ENCODE data around the gene NCKAP5L. TPM values are rescaled to one million over a fixed set of nuclear protein-coding genes. Genes with fewer than 3 reads are reported as not detected.
A peak's percentile ranks its signal among the peaks of the same experiment; 100 is the strongest.

NCKAP5L gene
- total RNA-seq, 2 experiments from 2014 or later = 9.2 to 9.8 TPM

DNA sequence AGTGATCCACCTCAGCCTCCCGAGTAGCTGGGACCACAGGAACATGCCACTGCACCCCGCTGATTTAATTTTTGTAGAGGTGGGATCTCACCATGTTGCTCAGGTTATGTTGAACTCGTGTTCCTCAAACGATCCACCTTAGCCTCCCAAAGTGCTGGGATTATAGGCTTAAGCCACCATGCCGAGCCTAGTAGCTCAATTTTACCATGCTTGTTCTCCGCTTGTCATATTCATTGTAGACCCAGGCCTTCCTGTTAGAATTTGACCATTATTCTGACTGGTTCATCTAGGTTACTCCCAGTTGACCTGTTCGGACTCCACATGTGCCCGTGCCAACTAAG is 62.1 kb downstream of the NCKAP5L start:
- Mint-ChIP-seq H3K9me3 (no peaks in the 10 kb centered on the region), H3K4me3 (no peak overlapping the region), H3K4me1 (ENCODE audit: low read depth) (peaks cover 62% of the 10 kb centered on the region), H3K36me3 (ENCODE audit: low read depth) (peaks cover 46% of the 10 kb centered on the region), H3K27ac (peak overlapping the region; percentile 79), H3K27me3 (no peaks in the 10 kb centered on the region)
- Histone ChIP-seq H3K4me1 (ENCODE audit: insufficient read depth, low read length) (peaks cover 61% of the 10 kb centered on the region), H3K4me3 (ENCODE audit: low read length) (no peak overlapping the region), H3K36me3 (ENCODE audit: insufficient read depth, low read length) (peaks cover 42% of the 10 kb centered on the region), H3K9me3 (ENCODE audit: control insufficient read depth in 1 of 2, insufficient read depth in 1 of 2, low read length in 2 of 2) (no peaks in the 10 kb centered on the region), H3K27me3 (ENCODE audit: control insufficient read depth in 1 of 2, insufficient read depth in 2 of 2, low read length in 2 of 2) (no peaks in the 10 kb centered on the region), H3K27ac (ENCODE audit: low read depth in 1 of 2, low read length in 2 of 2) (peak overlapping the region in 1 of 2 donors; percentile 21)
- CTCF ChIA-PET = interaction anchor here (0.8 to 4.0 kb wide), 2 partner anchors 12 to 25 kb away, joined by 3 to 25 read pairs; partner anchors contain the start of gene TMBIM6
- DNase-seq (no peak), ATAC-seq (ENCODE audit: poor library complexity) (no peak)
- TF ChIP-seq, protein P1, sequence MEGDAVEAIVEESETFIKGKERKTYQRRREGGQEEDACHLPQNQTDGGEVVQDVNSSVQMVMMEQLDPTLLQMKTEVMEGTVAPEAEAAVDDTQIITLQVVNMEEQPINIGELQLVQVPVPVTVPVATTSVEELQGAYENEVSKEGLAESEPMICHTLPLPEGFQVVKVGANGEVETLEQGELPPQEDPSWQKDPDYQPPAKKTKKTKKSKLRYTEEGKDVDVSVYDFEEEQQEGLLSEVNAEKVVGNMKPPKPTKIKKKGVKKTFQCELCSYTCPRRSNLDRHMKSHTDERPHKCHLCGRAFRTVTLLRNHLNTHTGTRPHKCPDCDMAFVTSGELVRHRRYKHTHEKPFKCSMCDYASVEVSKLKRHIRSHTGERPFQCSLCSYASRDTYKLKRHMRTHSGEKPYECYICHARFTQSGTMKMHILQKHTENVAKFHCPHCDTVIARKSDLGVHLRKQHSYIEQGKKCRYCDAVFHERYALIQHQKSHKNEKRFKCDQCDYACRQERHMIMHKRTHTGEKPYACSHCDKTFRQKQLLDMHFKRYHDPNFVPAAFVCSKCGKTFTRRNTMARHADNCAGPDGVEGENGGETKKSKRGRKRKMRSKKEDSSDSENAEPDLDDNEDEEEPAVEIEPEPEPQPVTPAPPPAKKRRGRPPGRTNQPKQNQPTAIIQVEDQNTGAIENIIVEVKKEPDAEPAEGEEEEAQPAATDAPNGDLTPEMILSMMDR (IDR thresholded peaks at IDR 0.05) = no peak
- POLR2A ChIA-PET = interaction anchor here (7.4 kb wide), 1 partner anchor 25 kb away, joined by 77 read pairs; the partner anchor contains the start of gene TMBIM6
- intact Hi-C loops (cut with DNase I, micrococcal nuclease) = no loop called here

DNA sequence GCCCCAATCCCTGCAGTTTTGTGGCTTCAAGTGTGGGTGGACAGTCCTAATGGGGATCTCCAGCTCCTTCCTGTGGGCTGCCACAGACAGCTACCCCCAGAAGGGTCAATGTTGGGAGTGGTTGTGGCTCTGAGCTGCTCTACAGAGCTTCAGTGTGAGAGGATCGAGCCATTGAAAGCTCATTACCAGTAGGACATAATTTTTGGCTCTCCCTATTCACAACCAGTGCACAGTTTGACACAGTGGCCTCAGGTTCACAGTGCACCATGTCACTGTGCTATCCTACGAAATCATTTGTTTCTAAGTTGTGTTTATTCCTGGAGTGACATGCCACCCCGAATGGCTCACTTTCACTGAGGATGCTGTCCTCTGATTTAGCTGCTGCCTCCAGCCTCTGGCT is 64.1 kb downstream of the NCKAP5L start:
- intact Hi-C loops (cut with DNase I, micrococcal nuclease) = no loop called here
- POLR2A ChIA-PET = interaction anchor here (0.6 to 7.4 kb wide), 3 partner anchors 10 to 659 kb away, joined by 3 to 77 read pairs (median 3); partner anchors contain the start of gene TMBIM6
- Mint-ChIP-seq H3K27ac (peak overlapping the region; percentile 73), H3K27me3 (no peaks in the 10 kb centered on the region), H3K4me1 (ENCODE audit: low read depth) (peaks cover 62% of the 10 kb centered on the region), H3K4me3 (peak overlapping the region; percentile 23), H3K9me3 (no peaks in the 10 kb centered on the region), H3K36me3 (ENCODE audit: low read depth) (peaks cover 58% of the 10 kb centered on the region)
- peaks cover 63% of the 10 kb centered on the region for H3K4me1 ChIP-seq (ENCODE audit: insufficient read depth, low read length)
- no peaks in the 10 kb centered on the region for H3K27me3 ChIP-seq (ENCODE audit: control insufficient read depth in 1 of 2, insufficient read depth in 2 of 2, low read length in 2 of 2)
- ATAC-seq (ENCODE audit: poor library complexity) (no peak), DNase-seq (no peak)
- peaks cover 58% of the 10 kb centered on the region for H3K36me3 ChIP-seq (ENCODE audit: insufficient read depth, low read length)
- H3K4me3 ChIP-seq (ENCODE audit: low read length) = no peak overlapping the region
- no peaks in the 10 kb centered on the region for H3K9me3 ChIP-seq (ENCODE audit: control insufficient read depth in 1 of 2, insufficient read depth in 1 of 2, low read length in 2 of 2)
- CTCF ChIA-PET = interaction anchor here (2.0 to 5.2 kb wide), 4 partner anchors 14 to 74 kb away, joined by 8 to 53 read pairs (median 16); partner anchors contain the start of gene TMBIM6
- TF ChIP-seq, protein P1 (IDR thresholded peaks at IDR 0.05) = no peak
- peak overlapping the region in 1 of 2 donors; percentile 32 for H3K27ac ChIP-seq (ENCODE audit: low read depth in 1 of 2, low read length in 2 of 2)

DNA sequence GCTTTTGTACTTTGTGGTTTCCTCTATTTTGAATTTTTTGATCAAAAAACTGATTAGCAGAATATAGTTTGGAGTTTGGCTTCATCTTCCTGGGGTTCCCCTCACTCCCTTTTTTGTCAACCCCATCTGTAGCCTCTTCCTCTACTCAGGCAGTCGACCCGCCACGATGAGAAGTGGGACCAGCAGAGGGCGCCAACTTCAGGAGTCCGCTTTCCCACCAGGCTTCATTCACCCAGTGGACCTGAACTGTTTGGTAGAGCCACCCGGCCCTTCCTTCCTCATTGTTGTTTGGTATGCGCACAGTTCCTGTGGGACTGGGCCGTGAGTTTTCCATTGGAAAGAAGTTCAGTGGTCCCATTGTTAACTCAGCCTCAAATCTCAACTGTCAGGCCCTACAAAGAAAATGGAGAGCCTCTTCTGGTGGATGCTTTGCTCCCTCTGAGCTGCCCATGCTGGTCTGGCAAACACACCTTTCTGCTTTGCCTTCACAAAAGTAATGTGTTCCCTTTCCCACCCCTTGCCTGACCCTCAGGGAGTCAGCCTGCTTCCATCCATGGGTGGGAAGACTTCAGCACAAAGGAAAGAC is 65.1 kb downstream of the NCKAP5L start:
- CTCF ChIA-PET = interaction anchor here (0.5 to 5.2 kb wide), 14 partner anchors 14 to 758 kb away, joined by 3 to 53 read pairs (median 4); partner anchors contain the start of genes PRPF40B and TMBIM6

More for the DNA sequence above, 65.1 kb downstream of the NCKAP5L start:
- Histone ChIP-seq H3K9me3 (ENCODE audit: control insufficient read depth in 1 of 2, insufficient read depth in 1 of 2, low read length in 2 of 2) (no peaks in the 10 kb centered on the region), H3K36me3 (ENCODE audit: insufficient read depth, low read length) (peaks cover 69% of the 10 kb centered on the region), H3K4me1 (ENCODE audit: insufficient read depth, low read length) (peaks cover 63% of the 10 kb centered on the region), H3K27me3 (ENCODE audit: control insufficient read depth in 1 of 2, insufficient read depth in 2 of 2, low read length in 2 of 2) (no peaks in the 10 kb centered on the region), H3K4me3 (ENCODE audit: low read length) (no peak overlapping the region), H3K27ac (ENCODE audit: low read depth in 1 of 2, low read length in 2 of 2) (peak overlapping the region; percentile 55 to 71)
- TF ChIP-seq, protein P1 (IDR thresholded peaks at IDR 0.05) = peak; percentile 87
- no peaks in the 10 kb centered on the region for H3K9me3 Mint-ChIP-seq
- H3K4me3 Mint-ChIP-seq = peak overlapping the region; percentile 1
- intact Hi-C loops (cut with DNase I, micrococcal nuclease) = loop anchor here (1.0 to 2.0 kb wide), 3 partner anchors 20 to 76 kb away; partner anchors contain the start of gene TMBIM6 (in 1 of the 2)
- DNase-seq (peak; percentile 61 to 90 (median 76)), ATAC-seq (ENCODE audit: poor library complexity) (peak; percentile 82)
- POLR2A ChIA-PET = interaction anchor here (1.4 to 7.4 kb wide), 3 partner anchors 19 to 80 kb away, joined by 5 to 77 read pairs (median 13); partner anchors contain the start of genes BCDIN3D and TMBIM6
- peaks cover 68% of the 10 kb centered on the region for H3K36me3 Mint-ChIP-seq (ENCODE audit: low read depth)
- H3K4me1 Mint-ChIP-seq (ENCODE audit: low read depth) = peaks cover 62% of the 10 kb centered on the region
- peak overlapping the region; percentile 73 for H3K27ac Mint-ChIP-seq
- H3K27me3 Mint-ChIP-seq = no peaks in the 10 kb centered on the region
